ENCODE results near the gene NAALADL2.
"Not testable (repeated sequence)": the region's sequence is repeated elsewhere in the genome, so short reads cannot be mapped to it uniquely, and the experiment has no call there.

NAALADL2 gene

GRCh38 chr3:175447521-175447920 is 588.4 kb downstream of the NAALADL2 start:
- DNase-seq: no peak

- no peak for DNase-seq
Observed at GRCh38 chr3:175453361-175453760, 594.2 kb downstream of the NAALADL2 start.

DNA sequence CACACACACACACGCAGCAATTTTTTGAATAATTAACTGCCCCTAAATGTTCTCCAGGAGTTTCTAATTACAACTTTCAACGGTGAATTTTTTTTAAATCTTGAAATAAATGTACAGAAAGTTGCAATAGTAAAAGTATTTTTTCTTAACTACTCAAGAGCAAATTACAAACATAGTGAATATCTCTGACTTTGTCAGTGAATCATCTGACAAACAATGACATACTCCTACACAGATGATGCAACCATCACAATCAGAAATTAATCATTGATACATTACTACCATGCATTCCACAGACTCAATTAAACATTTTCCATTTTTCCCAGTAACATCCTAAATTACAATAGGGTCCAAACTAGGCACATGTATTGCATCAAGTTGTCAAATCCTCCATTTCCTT is 597.3 kb downstream of the NAALADL2 start:
- no peak for DNase-seq

DNA sequence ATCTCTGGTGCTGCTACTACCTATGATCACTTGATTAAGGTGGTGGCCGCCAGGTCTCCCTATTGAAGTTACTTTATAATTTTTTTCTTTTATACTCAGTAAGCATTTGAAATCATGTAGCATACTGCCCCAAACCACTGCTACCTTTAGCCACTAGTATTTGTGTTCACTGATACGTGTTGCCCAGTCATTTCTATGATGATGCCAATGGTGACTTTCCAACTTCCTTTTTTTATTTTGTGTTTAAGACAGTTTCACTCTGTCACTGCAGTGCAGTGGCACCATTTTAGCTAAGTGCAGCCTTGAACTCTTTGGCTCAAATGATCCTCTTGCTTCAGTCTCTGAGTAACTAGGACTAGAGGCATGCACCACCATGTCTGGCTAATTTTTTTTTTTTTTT is 598.2 kb downstream of the NAALADL2 start:
- DNase-seq: no peak

DNA sequence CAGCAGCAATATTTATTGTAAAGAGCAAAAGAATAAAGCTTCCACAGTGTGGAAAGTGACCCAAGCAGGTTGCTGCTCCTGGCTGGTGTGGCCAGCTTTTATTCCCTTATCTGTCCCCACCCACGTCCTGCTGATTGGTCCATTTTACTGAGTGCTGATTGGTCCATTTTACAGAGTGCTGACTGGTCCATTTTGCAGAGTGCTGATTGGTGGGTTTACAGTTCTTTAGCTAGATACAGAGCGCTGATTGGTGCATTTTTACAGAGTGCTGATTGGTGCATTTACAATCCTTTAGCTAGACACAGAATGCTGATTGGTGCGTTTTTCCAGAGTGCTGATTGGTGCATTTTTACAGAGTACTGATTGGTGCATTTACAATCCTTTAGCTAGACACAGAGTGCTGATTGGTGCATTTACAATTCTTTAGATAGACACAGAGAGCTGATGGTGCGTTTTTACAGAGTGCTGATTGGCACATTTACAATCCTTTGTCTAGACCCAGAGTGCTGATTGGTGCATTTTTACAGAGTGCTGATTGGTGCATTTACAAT is 601.8 kb downstream of the NAALADL2 start:
- not testable (repeated sequence) for DNase-seq

- DNase-seq: no peak
Observed at GRCh38 chr3:175464362-175464761, 605.2 kb downstream of the NAALADL2 start.

DNA sequence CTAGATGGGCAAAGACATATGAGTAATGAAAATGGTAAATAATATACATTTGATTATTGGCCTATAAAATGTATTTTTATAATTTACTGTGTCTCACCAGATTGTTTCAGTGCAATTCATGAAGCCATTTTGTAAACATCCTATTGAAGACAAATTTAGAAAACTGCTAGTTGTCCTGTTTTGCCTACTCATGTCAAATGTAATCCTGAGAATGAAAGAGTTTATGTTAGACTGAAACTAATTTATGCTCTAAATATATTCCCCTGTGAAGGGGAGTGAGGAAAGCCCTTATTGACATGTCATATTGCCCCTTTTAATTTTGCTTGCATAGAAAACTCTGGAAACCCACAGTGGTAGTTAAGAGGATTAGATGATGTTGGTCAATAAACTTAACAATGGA is 610.0 kb downstream of the NAALADL2 start:
- no peak for DNase-seq

GRCh38 chr3:175475765-175476164 is 616.6 kb downstream of the NAALADL2 start:
- no peak for DNase-seq

- no peak for DNase-seq
Observed at GRCh38 chr3:175476489-175476888, 617.4 kb downstream of the NAALADL2 start.

- no peak for DNase-seq
Observed at GRCh38 chr3:175477651-175478224, 618.6 kb downstream of the NAALADL2 start.

DNA sequence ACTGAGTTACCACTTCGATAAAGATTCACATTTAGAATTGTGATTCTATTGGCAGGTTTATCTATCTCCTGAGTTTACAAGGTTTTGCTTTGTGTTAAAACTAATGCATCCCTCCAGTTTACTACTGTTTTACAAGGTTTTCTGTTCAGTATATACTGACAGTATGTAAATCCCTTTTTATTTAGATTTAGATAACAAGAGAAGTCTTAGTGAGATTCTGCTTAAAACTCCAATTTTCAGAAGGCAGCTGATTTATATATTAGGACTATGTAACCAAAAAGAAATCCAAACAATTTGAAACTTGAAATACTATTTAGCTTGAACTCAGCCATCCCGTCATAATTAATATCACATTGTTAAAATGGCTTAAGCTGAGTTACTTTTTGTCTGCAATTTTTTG is 619.2 kb downstream of the NAALADL2 start:
- no peak for DNase-seq

DNA sequence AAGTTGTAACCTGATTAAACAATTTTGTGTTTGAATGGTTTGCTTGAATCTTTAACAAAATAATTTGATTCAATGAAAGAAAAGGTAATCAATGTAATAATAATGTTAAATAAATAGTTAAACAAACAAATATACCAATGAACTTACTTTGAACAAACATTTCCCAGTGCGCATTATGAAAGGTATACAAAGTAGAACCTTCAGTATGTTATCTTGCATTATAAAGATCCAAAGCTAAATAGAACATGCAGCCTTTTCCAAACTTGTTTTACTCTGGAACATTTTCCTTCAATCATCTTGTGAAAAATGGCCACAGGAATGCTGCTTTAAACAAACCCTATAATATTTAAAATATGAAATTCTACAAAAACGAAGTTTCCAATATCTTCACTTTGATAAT is 620.0 kb downstream of the NAALADL2 start:
- DNase-seq: no peak

DNA sequence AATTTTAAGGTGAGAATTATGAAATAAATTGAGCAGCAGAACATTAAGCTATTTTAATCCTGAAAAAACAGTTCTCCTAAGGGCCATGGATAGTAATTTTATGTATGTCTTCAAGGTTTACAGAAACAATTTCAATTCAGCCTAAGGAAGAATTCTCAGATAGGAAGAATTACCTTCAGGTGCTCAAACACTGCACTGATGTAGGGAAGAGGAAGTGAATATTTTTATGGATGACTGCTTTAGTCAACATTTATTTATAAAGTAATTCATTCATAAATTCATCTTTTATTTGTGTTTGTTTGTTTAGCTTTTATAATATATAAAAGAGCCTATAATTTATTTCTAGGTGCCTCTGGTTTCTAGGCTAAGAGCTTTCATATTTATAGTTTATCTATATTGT is 620.7 kb downstream of the NAALADL2 start:
- no peak for DNase-seq

DNA sequence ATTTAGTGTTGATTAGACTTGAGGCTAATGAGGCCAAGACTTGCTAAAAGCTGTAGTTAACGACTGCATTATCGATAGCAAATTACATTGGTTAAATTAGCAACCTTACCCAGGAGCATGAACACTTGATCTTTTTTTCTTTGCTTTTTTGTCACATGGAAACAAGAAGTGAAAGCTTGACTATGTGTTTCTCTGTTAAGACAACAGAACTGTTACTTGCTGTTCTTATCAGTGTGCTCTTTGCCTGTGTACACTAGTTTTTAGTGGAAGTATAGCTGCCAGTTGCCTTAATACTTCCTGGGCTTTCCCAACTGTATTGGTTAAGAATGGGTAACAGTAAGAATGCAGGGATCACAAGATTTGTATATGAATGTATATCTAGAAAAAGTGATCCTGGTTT is 625.5 kb downstream of the NAALADL2 start:
- DNase-seq: no peak

- no peak for DNase-seq
Observed at GRCh38 chr3:175485436-175485835, 626.3 kb downstream of the NAALADL2 start.

- no peak for DNase-seq
Observed at GRCh38 chr3:175486255-175486654, 627.1 kb downstream of the NAALADL2 start.

DNA sequence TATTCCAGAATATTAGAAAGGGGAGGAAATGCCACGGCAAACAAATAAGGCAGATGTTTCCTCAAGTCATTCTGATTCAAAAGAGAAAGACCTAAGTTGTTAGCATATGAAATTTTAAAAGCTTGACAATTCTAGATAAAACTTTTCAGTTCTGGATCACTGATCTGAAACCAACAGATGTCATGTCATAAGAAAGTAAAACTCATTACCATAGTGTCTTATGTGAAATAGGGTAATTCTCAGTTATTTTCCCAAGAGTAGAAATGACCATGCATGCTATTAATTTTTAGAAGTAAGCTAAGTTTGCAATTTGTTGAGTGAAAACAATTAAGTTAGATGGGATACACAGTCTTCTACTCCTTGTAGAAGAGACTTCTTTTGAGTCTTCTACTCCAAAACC is 630.3 kb downstream of the NAALADL2 start:
- DNase-seq: no peak

DNA sequence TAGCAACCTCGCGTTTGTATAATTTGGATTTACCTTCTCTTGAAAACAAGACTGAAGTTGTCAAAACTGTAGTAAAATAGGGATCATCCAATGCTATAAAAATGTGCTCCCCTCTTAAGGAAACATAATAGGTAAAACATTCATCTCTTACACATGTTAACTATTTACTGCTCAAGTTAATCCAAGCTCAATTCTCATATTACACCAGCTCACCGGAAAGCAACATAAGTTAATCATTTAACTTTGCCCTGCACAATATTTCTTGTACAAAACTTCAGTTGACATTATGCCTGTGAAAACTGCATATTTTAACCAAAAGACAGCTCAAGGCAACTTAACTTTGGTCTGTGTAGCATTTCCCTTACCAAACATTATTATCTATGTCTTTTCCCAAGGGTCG is 634.2 kb downstream of the NAALADL2 start:
- no peak for DNase-seq

- no peak for DNase-seq
Observed at GRCh38 chr3:175495331-175495730, 636.2 kb downstream of the NAALADL2 start.

- DNase-seq: no peak
Observed at GRCh38 chr3:175502155-175502554, 643.0 kb downstream of the NAALADL2 start.

DNA sequence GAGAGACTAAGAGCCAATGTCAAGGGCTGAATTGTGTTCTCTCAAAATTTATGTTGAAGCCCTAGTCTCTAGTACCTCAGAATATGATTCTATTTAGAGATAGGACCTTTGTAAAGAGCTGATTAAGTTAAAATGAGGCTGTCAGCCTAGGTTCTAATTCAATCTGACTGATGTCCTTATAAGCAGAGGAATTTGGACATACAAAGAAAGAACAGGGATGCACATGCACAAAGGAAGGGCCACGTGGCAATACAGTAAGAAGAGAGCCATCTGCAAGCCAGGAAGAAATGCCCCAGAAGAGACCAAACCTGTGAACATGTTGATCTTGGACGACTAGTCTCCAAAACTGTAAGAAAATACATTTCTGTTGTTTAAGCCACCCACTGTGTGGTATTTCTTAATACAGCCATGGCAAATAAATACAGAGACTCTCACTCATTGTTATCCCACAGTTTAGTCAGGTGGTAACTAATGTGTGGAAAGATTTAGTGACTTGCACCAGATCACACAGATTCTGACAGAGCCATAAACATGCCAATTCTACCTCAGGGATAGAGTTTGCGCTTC is 652.2 kb downstream of the NAALADL2 start:
- DNase-seq: no peak

DNA sequence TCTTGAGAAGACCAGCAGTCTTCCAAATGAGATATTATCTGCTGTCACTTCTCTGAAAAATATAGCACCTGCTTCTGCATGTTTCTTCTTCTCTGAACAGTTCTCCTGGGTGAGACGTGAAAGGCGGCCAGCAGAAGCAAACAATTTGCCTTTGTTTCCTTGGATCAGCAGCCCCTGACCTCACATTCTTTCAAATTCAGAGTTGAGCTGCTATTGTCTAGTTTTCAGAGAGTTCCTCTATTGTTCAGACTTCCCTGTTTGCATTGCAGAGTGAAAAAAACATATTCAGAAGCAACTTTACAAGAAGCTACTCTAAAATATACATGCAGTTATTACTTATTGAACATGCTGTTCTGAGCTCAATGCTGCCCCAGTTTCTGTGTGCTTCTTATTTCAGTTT is 653.6 kb downstream of the NAALADL2 start:
- no peak for DNase-seq

GRCh38 chr3:175518459-175518858 is 659.3 kb downstream of the NAALADL2 start:
- no peak for DNase-seq

- no peak for DNase-seq
Observed at GRCh38 chr3:175521406-175521805, 662.3 kb downstream of the NAALADL2 start.

- no peak for DNase-seq
Observed at GRCh38 chr3:175526191-175526590, 667.1 kb downstream of the NAALADL2 start.
